Measurements from ENCODE around the gene TPCN2. TPM values are rescaled to one million over a fixed set of nuclear protein-coding genes. Genes with fewer than 3 reads are reported as not detected.

The TPCN2 gene
- total and polyA plus RNA-seq, 2 of the 4 experiments (the other 2 are of a cell fraction): 3.4 to 8.0 TPM

DNA sequence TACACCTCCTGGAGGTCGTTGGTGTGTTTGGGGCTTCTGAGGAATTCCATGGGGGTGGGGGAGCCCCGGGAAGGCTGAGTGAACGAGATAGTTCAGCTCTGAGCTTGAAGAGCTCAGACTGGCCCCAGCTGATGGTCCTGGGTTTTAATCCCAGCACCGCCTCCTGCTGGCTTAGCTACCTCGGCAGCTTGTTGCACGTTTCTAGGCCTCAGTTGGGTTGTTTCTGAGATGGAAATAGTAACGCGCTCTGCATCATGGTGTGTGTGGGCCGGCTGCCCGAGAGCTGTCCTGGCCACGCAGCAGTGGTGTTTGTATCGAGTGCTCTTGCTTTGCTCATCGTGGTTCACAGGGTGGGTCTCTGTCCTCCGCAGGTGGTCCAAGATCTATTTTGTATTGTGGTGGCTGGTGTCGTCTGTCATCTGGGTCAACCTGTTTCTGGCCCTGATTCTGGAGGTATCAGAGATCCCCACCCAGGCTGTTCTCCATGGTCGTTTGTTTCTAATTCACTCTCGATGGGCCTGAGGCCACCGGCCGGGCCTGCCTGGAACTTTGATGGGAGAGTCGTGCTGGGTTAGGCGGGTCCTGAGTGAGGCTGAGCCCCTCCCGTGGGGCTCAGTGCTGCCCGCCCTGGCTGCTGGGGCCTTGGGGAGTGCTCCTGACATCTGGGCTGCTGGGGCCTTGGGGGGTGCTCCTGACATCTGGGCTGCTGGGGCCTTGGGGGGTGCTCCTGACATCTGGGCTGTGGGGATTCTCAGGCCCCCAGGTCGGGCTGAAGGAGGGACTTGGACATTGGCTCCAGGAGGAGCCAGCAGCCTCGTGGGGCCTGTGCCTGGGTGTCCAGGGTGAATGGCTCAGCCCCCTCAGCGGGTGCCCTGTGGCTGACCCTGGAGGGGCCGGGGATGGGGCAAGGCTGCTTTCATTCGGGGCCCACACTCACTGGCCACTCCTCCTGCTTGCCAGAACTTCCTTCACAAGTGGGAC, 37.7 kb downstream of the TPCN2 start (continued):
- TF ChIP-seq CHD1 (IDR thresholded peaks at IDR 0.05; ENCODE audit: low read depth, low read length) (no peak), BHLHE40 (IDR thresholded peaks at IDR 0.05; ENCODE audit: low read depth, low read length) (no peak)

DNA sequence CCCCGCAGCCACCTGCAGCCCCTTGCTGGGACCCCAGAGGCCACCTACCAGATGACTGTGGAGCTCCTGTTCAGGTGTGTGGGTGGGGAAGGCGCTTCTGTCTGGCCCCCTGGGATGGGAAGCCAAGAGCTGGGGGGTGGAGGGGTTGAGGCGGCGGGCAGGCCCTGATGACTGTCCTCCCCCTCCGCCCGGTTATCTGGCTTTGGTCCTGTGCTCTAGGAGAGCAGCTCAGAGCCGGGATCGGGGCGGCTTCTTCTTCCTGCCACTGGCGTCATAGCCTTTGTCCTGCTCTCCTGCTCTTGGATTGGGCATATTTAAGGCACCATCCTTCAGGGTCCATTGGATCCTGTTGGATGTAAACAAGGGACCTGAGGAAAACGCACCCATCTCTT, 38.4 kb downstream of the TPCN2 start:
- dilution Hi-C loops (cut with HindIII; ENCODE audit: low sequenced_read_pairs, unreplicated experiment): no loop called here
- H4K5ac ChIP-seq (ENCODE audit: low read depth, low read length): no peak overlapping the region
- no peaks in the 10 kb centered on the region for H3K9me3 ChIP-seq (ENCODE audit: control insufficient read depth, insufficient read depth, low read length)
- no peak overlapping the region for H2BK15ac ChIP-seq (ENCODE audit: low read depth, low read length)
- BruUV-seq (replicated peaks): no TSS peak
- H3K9ac ChIP-seq (ENCODE audit: low read depth, low read length): no peak overlapping the region
- peaks cover 0 to 6% of the 10 kb centered on the region in 2 experiments; a peak in 2 of 4 replicates for H3K79me1 ChIP-seq (ENCODE audit: low read depth in 1 of 2, low read length in 2 of 2)
- WGBS, 2 experiments (ENCODE audit: extremely low coverage in 2 of 2, insufficient read length in 1 of 2): 95% methylated on average over 4 of the region's 11 CpGs; no CpG with 5 or more reads in 1 of the 2 experiments
- no peak overlapping the region for H4K91ac ChIP-seq (ENCODE audit: insufficient read depth, low read depth, low read length)
- no peak overlapping the region for H3K27ac ChIP-seq (ENCODE audit: insufficient read depth, low read length)
- intact Hi-C loops (cut with micrococcal nuclease): loop anchor here (5.0 to 10.0 kb wide), 2 partner anchors 185 to 472 kb away; partner anchors contain the start of genes IGHMBP2 and MRPL21
- POLR2A ChIA-PET (ENCODE audit: unreplicated experiment): no interaction called here
- peaks cover 22% of the 10 kb centered on the region for H4K20me1 ChIP-seq (ENCODE audit: insufficient read depth, low read length)
- no peak overlapping the region for H3K4me3 ChIP-seq (ENCODE audit: insufficient read depth, low read depth, low read length)
- no peak overlapping the region for H3K4ac ChIP-seq (ENCODE audit: low read depth, low read length)
- H3K36me3 ChIP-seq (ENCODE audit: control insufficient read depth, insufficient read depth, low read length): peaks cover 26% of the 10 kb centered on the region
- H4K8ac ChIP-seq (ENCODE audit: low read depth in 2 of 2, low read length in 2 of 2): no peak overlapping the region
- DNase-seq (no peak), ATAC-seq (ENCODE audit: low read depth) (no peak)
- in situ Hi-C loops (cut with MboI; ENCODE audit: low sequenced_read_pairs): no loop called here
- H3K4me2 ChIP-seq (ENCODE audit: low read depth, low read length): no peak overlapping the region
- no peak overlapping the region for H2BK20ac ChIP-seq (ENCODE audit: low read depth, low read length)
- H3K9me1 ChIP-seq (ENCODE audit: insufficient read depth, low read length): 0 out of 2 replicates have a peak, but pooled peaks cover 4% of the 10 kb centered on the region
- H3K4me1 ChIP-seq (ENCODE audit: control insufficient read depth, insufficient read depth, low read length): peaks cover 9% of the 10 kb centered on the region
- no peak overlapping the region for H2AK5ac ChIP-seq (ENCODE audit: low read depth, low read length)
- H2AK9ac ChIP-seq (replicated peaks; ENCODE audit: low read depth, low read length, poor library complexity): no peak overlapping the region
- no peak overlapping the region for H3K18ac ChIP-seq (ENCODE audit: low read depth, low read length)
- H3K14ac ChIP-seq (replicated peaks; ENCODE audit: low read depth, low read length): no peak overlapping the region
- H2AFZ ChIP-seq (replicated peaks; ENCODE audit: low read length, poor library complexity): no peak overlapping the region
- CTCF ChIA-PET: no interaction called here
- no peak overlapping the region for H2BK5ac ChIP-seq (ENCODE audit: low read depth, low read length, poor library complexity, severe bottlenecking)
- no peaks in the 10 kb centered on the region for H3K27me3 ChIP-seq (ENCODE audit: control insufficient read depth, insufficient read depth, low read length)
- H2BK120ac ChIP-seq (ENCODE audit: low read depth, low read length): no peak overlapping the region
- no peak overlapping the region for H3K23ac ChIP-seq (ENCODE audit: low read depth, low read length)
- no peak overlapping the region for H3K56ac ChIP-seq (ENCODE audit: extremely low read depth, insufficient read depth, low read length)
- TF ChIP-seq BHLHE40 (IDR thresholded peaks at IDR 0.05; ENCODE audit: low read depth, low read length) (no peak), MAFK (IDR thresholded peaks at IDR 0.05; ENCODE audit: low read depth, low read length) (no peak), POLR2A (IDR thresholded peaks at IDR 0.05; ENCODE audit: low read depth, low read length) (no peak), MXI1 (IDR thresholded peaks at IDR 0.05; ENCODE audit: borderline replicate concordance, low read depth, low read length) (no peak), RFX5 (IDR thresholded peaks at IDR 0.05; ENCODE audit: low read depth, low read length) (no peak), FOS (IDR thresholded peaks at IDR 0.05; ENCODE audit: low read depth, low read length) (no peak), RAD21 (IDR thresholded peaks at IDR 0.05; ENCODE audit: low read length) (no peak), RCOR1 (IDR thresholded peaks at IDR 0.05; ENCODE audit: insufficient replicate concordance, low read length) (no peak), SMC3 (IDR thresholded peaks at IDR 0.05; ENCODE audit: low read depth, low read length) (no peak), CEBPB (IDR thresholded peaks at IDR 0.05; ENCODE audit: low read depth, low read length) (no peak), NFE2L2 (IDR thresholded peaks at IDR 0.05; ENCODE audit: low read depth, low read length) (no peak)
- TF ChIP-seq, protein P1, sequence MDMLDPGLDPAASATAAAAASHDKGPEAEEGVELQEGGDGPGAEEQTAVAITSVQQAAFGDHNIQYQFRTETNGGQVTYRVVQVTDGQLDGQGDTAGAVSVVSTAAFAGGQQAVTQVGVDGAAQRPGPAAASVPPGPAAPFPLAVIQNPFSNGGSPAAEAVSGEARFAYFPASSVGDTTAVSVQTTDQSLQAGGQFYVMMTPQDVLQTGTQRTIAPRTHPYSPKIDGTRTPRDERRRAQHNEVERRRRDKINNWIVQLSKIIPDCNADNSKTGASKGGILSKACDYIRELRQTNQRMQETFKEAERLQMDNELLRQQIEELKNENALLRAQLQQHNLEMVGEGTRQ (IDR thresholded peaks at IDR 0.05; ENCODE audit: low read depth, low read length): no peak
- TF ChIP-seq, protein P2, sequence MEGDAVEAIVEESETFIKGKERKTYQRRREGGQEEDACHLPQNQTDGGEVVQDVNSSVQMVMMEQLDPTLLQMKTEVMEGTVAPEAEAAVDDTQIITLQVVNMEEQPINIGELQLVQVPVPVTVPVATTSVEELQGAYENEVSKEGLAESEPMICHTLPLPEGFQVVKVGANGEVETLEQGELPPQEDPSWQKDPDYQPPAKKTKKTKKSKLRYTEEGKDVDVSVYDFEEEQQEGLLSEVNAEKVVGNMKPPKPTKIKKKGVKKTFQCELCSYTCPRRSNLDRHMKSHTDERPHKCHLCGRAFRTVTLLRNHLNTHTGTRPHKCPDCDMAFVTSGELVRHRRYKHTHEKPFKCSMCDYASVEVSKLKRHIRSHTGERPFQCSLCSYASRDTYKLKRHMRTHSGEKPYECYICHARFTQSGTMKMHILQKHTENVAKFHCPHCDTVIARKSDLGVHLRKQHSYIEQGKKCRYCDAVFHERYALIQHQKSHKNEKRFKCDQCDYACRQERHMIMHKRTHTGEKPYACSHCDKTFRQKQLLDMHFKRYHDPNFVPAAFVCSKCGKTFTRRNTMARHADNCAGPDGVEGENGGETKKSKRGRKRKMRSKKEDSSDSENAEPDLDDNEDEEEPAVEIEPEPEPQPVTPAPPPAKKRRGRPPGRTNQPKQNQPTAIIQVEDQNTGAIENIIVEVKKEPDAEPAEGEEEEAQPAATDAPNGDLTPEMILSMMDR (conservative IDR thresholded peaks at IDR 0.05; ENCODE audit: low read depth, low read length): no peak

All from IMR-90 (cell line).